B cell (primary cell): Measurements from ENCODE around the gene MAP1B. TPM values are rescaled to one million over a fixed set of nuclear protein-coding genes. Genes with fewer than 3 reads are reported as not detected.

Source experiments
- ATAC-seq: fragments of 200-7000 bp; cut with Tn5 transposase; one replicate; pipeline ENCODE4 v1.10.0; 2021; ENCODE audit warnings: low read depth, mild to moderate bottlenecking, moderate number of reproducible peaks, moderate library complexity
- CTCF ChIA-PET: fragments of 350-600 bp; sonication (Branson Sonifier 250); formaldehyde crosslinking; loops from one replicate; lab custom pipeline; 2021; ENCODE audit warnings: antibody characterized with exemption, inconsistent platforms; lab: Charles Lee
- POLR2A ChIA-PET: fragments of 350-600 bp; sonication (Branson Sonifier 250); formaldehyde crosslinking; loops from one replicate; lab custom pipeline; 2021; ENCODE audit warnings: antibody characterized with exemption; lab: Charles Lee
- DNase-seq: peaks from one replicate; pipeline ENCODE4 v3.0.0; 2013
- H2AFZ ChIP-seq: 2 replicates; pipeline ENCODE4 v1.6.1; 2012; ENCODE audit warnings: mild to moderate bottlenecking, low read depth, low read length; ENCODE audit not compliant: insufficient read depth, poor library complexity, severe bottlenecking
- H3K27ac ChIP-seq, 2 donors: 1 replicate in 1 of 2; 2 replicates in 1 of 2; pipeline ENCODE4 v1.5.1; 2012 to 2013; ENCODE audit warnings: low read length in 2 of 2, mild to moderate bottlenecking in 2 of 2, moderate library complexity in 1 of 2
- H3K27me3 ChIP-seq, 4 experiments: fragments of 200-600 bp in 1 of 4; sonication (generic) in 1 of 4; replicated peaks in 1 of 4; 1 replicate in 2 of 4; 2 replicates in 2 of 4; pipeline versions ENCODE4 v1.6.1 to v1.7.0; 2013 to 2016; ENCODE audit warnings: low read length in 3 of 4, mild to moderate bottlenecking in 2 of 4, mixed read lengths in 1 of 4, moderate library complexity in 1 of 4; ENCODE audit not compliant: insufficient read depth in 4 of 4, control insufficient read depth in 3 of 4; ENCODE audit errors: control extremely low read depth in 1 of 4
- H3K36me3 ChIP-seq, 2 experiments: replicated peaks in 1 of 2; 1 replicate in 1 of 2; 2 replicates in 1 of 2; pipeline versions ENCODE4 v1.6.1 to v1.7.1; 2013; ENCODE audit warnings: low read length in 1 of 2; ENCODE audit not compliant: insufficient read depth in 2 of 2, control insufficient read depth in 1 of 2; ENCODE audit errors: control extremely low read depth in 1 of 2, extremely low read depth in 1 of 2
- H3K4me1 ChIP-seq, 2 donors: fragments of 200-600 bp in 1 of 2; sonication (generic) in 1 of 2; 1 replicate in 1 of 2; 2 replicates in 1 of 2; pipeline versions ENCODE4 v1.5.1 to v1.6.1; 2013 to 2017; ENCODE audit warnings: low read length in 2 of 2; ENCODE audit not compliant: control insufficient read depth in 2 of 2, insufficient read depth in 2 of 2
- H3K4me2 ChIP-seq: replicated peaks from 2 replicates; pipeline ENCODE3; 2012; ENCODE audit warnings: mild to moderate bottlenecking, low read depth, low read length; ENCODE audit not compliant: poor library complexity, severe bottlenecking
- H3K4me3 ChIP-seq, 5 experiments: fragments of 200-600 bp in 1 of 5; sonication (generic) in 1 of 5; 1 replicate in 3 of 5; 2 replicates in 2 of 5; pipeline versions ENCODE4 v1.5.1 to v1.7.0; 2011 to 2016; ENCODE audit warnings: low read length in 4 of 5, mild to moderate bottlenecking in 4 of 5, low read depth in 2 of 5, control low read depth in 1 of 5, moderate library complexity in 1 of 5; ENCODE audit not compliant: insufficient read depth in 1 of 5; ENCODE audit errors: control extremely low read depth in 1 of 5, extremely low read depth in 1 of 5
- H3K79me2 ChIP-seq: fragments of 200-600 bp; sonication (generic); one replicate; pipeline ENCODE4 v1.6.0; 2016; ENCODE audit warnings: low read length; ENCODE audit not compliant: control insufficient read depth, insufficient read depth
- H3K9ac ChIP-seq: fragments of 200-600 bp; sonication (generic); 2 replicates; pipeline ENCODE4 v1.6.1; 2017; ENCODE audit warnings: mild to moderate bottlenecking, low read length, moderate library complexity
- H3K9me3 ChIP-seq, 3 donors: one replicate each; pipeline versions ENCODE4 v1.6.1 to v1.7.1; 2013; ENCODE audit warnings: low read length in 2 of 3; ENCODE audit not compliant: control insufficient read depth in 2 of 3, insufficient read depth in 1 of 3; ENCODE audit errors: control extremely low read depth in 1 of 3
- H4K20me1 ChIP-seq: 2 replicates; pipeline ENCODE4 v1.6.0; 2012; ENCODE audit warnings: mild to moderate bottlenecking, low read length; ENCODE audit not compliant: insufficient read depth, control insufficient read depth, poor library complexity, severe bottlenecking
- H3K27ac Mint-ChIP-seq: one replicate; pipeline ENCODE4 v1.8.0; 2021; ENCODE audit warnings: mixed read lengths
- H3K27me3 Mint-ChIP-seq: one replicate; pipeline ENCODE4 v1.8.0; 2021; ENCODE audit warnings: mixed read lengths
- H3K4me1 Mint-ChIP-seq: one replicate; pipeline ENCODE4 v1.8.0; 2021; ENCODE audit warnings: mixed read lengths
- H3K4me3 Mint-ChIP-seq: one replicate; pipeline ENCODE4 v1.8.0; 2021; ENCODE audit warnings: mixed read lengths
- H3K9me3 Mint-ChIP-seq: one replicate; pipeline ENCODE4 v1.8.0; 2022; ENCODE audit warnings: mixed read lengths; ENCODE audit not compliant: insufficient read depth
- EZH2 ChIP-seq: IDR thresholded peaks from 2 replicates; pipeline ENCODE4 v1.6.1; 2012; ENCODE audit warnings: borderline replicate concordance, low read depth, mild to moderate bottlenecking, moderate library complexity, low read length; ENCODE audit not compliant: insufficient read depth, poor library complexity, severe bottlenecking
- WGBS: methylation state at CpG from one replicate; pipeline ENCODE4 v1.1.5; 2013; ENCODE audit warnings: missing lambda C conversion rate; ENCODE audit not compliant: insufficient coverage; 5-methylcytosine and 5-hydroxymethylcytosine counted together
- intact Hi-C: fragments of 100-400 bp; cut with micrococcal nuclease; formaldehyde crosslinking; loops from one replicate; pipeline ENCODE4 v1.10.0; 2022
- polyA plus RNA-seq: library from polyadenylated mRNA; depleted of rRNA; stranded (reverse); fragments of >200 nt; gene quantifications from 2 replicates; pipeline ENCODE4 v1.2.3, GENCODE V29; 2012
- total RNA-seq, 2 donors: library from RNA; stranded (reverse); fragments of 120-200 nt in 1 of 2; gene quantifications; 1 replicate in 1 of 2; 2 replicates in 1 of 2; pipeline versions ENCODE4 v1.2.3 to v1.2.4, GENCODE V29; 2013 to 2022
- TF ChIP-seq, protein P1 (sequence below): fragments of 200-600 bp; IDR thresholded peaks from one replicate; pipeline ENCODE4 v1.8.0; 2022; ENCODE audit warnings: antibody characterized with exemption, mild to moderate bottlenecking

MAP1B gene
- total and polyA plus RNA-seq, 2 donors (not counting 1 experiment from before 2014, with no cell fraction given) = 0.15 TPM; not detected in 1

DNA sequence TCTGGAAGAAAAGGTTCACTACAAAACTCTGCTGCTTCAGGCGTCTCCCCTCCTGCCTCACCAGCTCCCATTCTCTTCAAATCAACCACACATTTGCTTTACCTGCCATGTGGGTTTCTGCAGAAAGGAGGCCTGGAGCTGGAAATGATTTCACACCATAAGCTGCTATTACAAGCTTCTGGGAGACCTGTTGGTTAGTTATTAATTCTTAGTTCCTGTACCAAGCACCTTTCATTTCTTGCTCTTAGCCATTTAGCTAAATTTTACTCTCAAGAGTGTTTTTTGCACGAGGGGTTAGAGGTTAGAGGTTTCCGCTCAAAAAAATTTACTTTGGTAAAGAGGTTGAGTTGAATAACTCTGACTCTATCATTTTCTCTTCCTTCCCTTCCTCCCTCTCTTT, 70.3 kb downstream of the MAP1B start:
- no CpG with 5 or more reads among the region's 3 CpGs for WGBS
- no peaks in the 10 kb centered on the region for H3K36me3 ChIP-seq
- ChIA-PET CTCF (no interaction called here), POLR2A (no interaction called here)
- no peak overlapping the region for H3K9ac ChIP-seq
- H3K4me1 ChIP-seq = no peaks in the 10 kb centered on the region
- Mint-ChIP-seq H3K27me3 (peaks cover 27% of the 10 kb centered on the region), H3K9me3 (no peaks in the 10 kb centered on the region), H3K27ac (no peak overlapping the region), H3K4me1 (no peaks in the 10 kb centered on the region), H3K4me3 (no peak overlapping the region)
- H2AFZ ChIP-seq = no peak overlapping the region
- no peaks in the 10 kb centered on the region for H4K20me1 ChIP-seq
- H3K79me2 ChIP-seq = no peaks in the 10 kb centered on the region
- intact Hi-C loops = no loop called here
- H3K27me3 ChIP-seq = peaks cover 0 to 4% (median 1%) of the 10 kb centered on the region in 4 experiments
- H3K9me3 ChIP-seq = no peaks in the 10 kb centered on the region
- no peak for DNase-seq
- TF ChIP-seq EZH2 = no peak
- TF ChIP-seq, protein P1, sequence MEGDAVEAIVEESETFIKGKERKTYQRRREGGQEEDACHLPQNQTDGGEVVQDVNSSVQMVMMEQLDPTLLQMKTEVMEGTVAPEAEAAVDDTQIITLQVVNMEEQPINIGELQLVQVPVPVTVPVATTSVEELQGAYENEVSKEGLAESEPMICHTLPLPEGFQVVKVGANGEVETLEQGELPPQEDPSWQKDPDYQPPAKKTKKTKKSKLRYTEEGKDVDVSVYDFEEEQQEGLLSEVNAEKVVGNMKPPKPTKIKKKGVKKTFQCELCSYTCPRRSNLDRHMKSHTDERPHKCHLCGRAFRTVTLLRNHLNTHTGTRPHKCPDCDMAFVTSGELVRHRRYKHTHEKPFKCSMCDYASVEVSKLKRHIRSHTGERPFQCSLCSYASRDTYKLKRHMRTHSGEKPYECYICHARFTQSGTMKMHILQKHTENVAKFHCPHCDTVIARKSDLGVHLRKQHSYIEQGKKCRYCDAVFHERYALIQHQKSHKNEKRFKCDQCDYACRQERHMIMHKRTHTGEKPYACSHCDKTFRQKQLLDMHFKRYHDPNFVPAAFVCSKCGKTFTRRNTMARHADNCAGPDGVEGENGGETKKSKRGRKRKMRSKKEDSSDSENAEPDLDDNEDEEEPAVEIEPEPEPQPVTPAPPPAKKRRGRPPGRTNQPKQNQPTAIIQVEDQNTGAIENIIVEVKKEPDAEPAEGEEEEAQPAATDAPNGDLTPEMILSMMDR = no peak
- H3K4me3 ChIP-seq = no peak overlapping the region
- no peak overlapping the region for H3K27ac ChIP-seq
- ATAC-seq = no peak
- H3K4me2 ChIP-seq = no peak overlapping the region

DNA sequence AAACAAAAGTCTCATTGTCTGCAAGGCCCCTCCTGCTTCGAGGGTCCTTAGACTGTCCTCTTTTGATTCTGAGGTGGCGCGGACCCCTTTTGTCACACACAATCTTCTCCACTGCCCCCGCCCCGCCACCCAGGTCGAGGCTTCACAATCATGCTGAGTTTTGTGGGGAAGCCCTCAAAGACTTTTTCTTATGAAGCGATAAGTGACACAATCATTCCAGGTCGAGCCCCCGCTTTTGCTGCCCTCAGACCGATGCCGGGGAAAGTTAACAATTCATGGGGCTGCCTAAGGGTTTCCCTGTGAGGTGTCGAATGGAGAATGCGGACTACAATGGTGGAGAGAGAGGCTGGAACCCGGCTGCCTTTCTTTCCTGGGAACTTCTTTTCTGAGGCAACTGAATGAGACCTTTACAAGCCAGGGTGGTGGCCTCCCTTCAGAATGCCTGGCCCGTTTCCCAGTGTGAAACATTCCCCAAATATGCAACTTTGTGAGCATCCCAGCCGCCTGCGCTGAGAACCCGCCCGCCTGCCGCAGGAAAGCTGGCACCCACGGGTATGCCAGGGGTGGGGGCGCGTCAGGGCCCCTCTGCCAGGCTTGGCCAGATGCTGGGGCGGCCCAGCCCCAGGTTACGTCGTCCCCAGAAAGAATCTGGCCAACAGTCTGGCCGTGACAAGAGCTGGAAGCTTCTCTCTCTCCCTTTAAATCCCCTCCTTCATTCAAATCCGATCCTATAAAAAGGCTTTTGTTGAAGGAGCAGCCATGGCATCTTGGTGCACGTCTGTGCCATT, 71.9 kb downstream of the MAP1B start:
- DNase-seq = no peak
- Histone ChIP-seq H3K4me1 (no peaks in the 10 kb centered on the region), H3K9me3 (no peaks in the 10 kb centered on the region), H4K20me1 (no peaks in the 10 kb centered on the region), H3K9ac (no peak overlapping the region), H3K4me3 (no peak overlapping the region), H3K27ac (no peak overlapping the region), H3K4me2 (no peak overlapping the region), H2AFZ (no peak overlapping the region), H3K27me3 (peaks cover 0 to 10% (median 1%) of the 10 kb centered on the region in 4 experiments), H3K79me2 (no peaks in the 10 kb centered on the region), H3K36me3 (no peaks in the 10 kb centered on the region)
- POLR2A ChIA-PET = no interaction called here
- intact Hi-C loops = no loop called here
- no peaks in the 10 kb centered on the region for H3K9me3 Mint-ChIP-seq
- WGBS = 88% methylated on average over 27 of the region's 29 CpGs
- TF ChIP-seq, protein P1 = no peak
- TF ChIP-seq EZH2 = no peak
- CTCF ChIA-PET = no interaction called here
- no peak overlapping the region for H3K4me3 Mint-ChIP-seq
- H3K27ac Mint-ChIP-seq = no peak overlapping the region
- peaks cover 26% of the 10 kb centered on the region for H3K27me3 Mint-ChIP-seq
- H3K4me1 Mint-ChIP-seq = no peaks in the 10 kb centered on the region
- ATAC-seq = no peak
